Measurements from ENCODE around the gene SLC38A1.

- TF ChIP-seq POLR2A (IDR thresholded peaks at IDR 0.05; ENCODE audit: low read depth, low read length) (peak; percentile 89), POLR2AphosphoS5 (IDR thresholded peaks at IDR 0.05; ENCODE audit: low read depth, low read length) (peak; percentile 89), TAF1 (IDR thresholded peaks at IDR 0.05; ENCODE audit: low read depth, low read length) (peak; percentile 72)
Observed at GRCh38 chr12:46268583-46269428, at the start of gene SLC38A1.
